GM18502 (cell line): ENCODE results near the gene SLC16A11.
"Not testable (repeated sequence)": the region's sequence is repeated elsewhere in the genome, so short reads cannot be mapped to it uniquely, and the experiment has no call there.

ENCODE experiments used
- ATAC-seq: cut with Tn5 transposase; IDR thresholded peaks from one replicate; pipeline ENCODE4 v1.9.1; 2021; ENCODE audit warnings: mild to moderate bottlenecking; ENCODE audit not compliant: unreplicated experiment, poor library complexity

Gene SLC16A11

DNA sequence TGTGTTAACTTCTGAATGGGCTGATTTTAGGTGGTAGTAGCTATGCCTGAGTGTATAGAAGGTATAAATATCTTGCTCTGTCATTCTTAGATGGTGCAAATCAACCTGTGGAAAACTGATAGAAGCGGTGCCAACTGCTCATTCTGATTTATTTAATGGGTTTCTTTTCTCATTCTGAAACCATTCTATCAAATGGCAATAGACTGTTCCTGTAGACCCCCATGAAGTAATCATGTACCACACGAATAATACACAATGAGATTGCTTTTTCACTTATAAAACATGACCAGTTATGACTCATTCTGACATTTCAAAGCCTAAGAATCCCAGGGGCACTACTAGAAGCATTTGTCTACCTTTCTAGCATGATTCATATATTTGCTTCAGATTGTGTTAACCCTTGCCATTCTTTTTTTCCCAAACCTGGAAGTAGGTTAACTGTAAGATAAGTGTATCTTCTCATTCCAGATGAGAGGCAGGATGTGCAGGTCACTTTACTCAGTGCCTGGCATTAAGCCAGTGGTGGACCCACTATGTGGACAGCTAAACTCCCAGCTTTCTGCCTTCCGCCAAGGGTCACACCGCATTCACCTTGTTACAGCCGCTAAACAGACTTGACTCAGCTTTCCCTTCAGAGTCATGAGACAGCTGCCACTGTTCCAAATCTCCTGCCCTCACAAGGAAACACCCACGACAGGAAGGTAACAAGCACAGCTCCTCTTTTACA, 16.4 kb upstream of the SLC16A11 start:
- no peak for ATAC-seq

DNA sequence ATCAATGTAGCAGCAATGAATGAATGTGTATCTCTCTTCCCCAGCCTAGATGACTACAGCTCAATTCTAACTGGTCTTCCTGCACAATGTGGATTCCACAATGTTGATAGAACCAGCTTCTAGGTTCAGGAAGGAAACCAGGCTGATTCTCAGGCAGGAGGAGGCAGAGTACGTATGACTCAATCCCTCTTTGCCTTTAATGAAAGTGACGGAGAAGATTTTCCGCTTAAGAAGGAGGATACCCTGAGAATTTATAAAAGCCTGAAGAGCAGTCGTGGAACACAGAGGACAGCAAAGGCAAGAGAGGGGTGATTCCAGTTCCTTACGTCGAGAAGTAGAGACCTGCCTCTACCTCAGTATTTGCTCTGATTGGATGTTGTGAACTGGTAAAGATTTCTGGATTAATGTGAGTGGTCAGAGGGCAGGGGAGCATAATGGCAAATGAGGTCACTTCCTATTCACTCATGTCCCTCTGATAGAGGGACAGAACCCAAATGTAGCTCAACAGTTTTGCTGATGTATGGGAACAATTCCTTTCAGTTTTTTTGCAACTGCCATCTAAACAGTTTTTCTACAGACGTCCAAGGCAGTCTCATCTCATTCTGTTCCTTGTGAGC, 15.0 kb upstream of the SLC16A11 start:
- ATAC-seq, result no peak

DNA sequence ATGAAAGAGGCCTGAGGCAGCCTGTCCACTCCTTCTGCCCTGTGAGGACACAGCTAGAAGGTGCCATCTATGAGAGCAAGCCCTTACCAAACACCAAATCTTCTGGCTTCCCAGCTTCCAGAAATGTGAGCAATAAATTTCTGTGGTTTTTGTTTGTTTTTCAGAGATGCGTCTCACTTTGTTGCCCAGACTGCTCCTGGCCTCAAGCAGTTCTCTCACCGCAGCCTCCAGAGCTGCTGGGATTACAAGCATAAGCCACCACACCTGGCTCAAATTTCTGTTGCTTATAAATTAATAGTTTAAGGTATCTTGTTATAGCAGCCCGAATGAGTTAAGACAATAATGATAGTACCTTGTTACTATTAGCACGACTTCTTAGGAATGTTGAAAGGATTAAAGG, 12.5 kb upstream of the SLC16A11 start:
- ATAC-seq, result no peak

DNA sequence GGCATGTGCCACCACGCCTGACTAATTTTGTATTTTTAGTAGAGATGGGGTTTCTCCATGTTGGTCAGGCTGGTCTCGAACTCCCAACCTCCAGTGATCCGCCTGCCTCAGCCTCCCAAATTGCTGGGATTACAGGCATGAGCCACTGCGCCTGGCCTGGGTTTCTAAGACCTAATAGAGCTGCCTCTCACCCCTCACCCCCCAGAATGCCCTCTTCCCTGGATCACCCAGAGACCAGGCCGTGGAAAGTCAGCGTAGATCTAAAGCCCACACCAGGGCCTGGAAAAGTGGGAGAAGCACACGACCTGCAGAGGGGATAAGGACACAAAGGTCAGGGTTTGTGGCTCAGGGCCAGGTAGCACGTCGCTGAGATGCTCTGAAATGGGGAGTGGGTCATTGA, 6.7 kb upstream of the SLC16A11 start:
- not testable (repeated sequence) for ATAC-seq

DNA sequence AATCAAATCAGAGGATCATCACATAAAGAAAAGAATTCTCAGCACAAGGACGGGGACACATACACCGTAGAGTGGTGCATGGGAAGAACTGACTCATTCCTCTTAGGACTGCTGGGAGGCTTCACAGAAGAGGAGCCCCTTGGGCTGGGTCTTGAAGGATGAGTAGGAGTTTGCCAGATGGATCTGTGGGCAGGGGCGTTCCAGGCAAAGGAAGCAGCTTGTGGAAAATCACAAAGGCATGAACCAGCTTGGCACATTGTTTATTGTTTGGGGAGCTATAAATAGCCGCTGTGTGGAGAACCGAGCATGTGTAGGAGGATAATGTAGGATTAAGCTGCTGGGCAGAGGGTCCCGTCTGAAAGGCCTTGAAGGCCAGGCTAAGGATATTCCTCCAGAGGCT, 5.1 kb upstream of the SLC16A11 start:
- ATAC-seq, result no peak

DNA sequence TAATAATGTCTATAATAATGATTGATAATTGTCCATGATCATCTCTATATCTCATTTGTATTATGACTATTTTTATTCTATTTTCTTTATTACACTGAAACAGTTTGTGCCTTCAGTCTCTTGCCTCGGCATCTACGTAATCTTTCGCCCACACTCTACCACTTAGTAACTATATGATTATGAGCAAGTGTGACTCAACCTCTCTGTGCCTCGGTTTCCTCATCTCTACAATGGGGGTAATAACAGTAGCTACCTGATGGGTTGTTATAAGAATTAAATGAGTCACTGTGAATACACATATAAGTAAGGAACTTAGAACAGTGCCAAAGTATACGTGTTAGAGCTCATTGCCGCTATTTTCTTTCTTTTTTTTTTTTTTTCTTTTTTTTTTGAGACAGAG, 3.7 kb upstream of the SLC16A11 start:
- ATAC-seq, result no peak

DNA sequence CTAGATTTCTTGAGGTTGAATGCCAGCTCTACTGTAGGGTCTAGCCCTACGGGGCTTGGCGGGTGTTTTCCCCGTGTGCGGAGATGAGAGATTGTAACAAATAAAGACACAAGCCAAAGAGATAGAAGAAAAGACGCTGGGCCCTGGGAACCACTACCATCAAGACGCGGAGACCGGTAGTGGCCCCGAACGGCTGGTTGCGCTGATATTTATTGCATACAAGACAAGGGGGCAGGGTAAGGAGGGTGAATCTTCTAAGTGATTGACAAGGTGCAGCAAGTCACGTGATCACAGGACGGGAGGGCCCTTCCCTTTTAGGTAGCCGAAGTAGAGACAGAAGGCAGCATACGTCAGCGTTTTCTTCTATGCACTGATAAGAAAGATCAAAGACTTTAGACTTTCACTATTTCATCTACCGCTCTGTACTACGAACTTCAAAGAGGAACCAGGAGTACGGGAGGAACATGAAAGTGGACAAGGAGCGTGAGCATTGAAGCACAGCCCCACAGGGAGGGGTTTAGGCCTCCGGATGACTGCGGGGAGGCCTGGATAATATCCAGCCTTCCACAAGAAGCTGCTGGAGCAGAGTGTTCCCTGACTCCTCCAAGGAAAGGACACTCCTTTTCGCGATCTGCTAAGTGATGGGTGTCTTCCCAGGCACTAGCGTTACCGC, 3.0 kb upstream of the SLC16A11 start:
- not testable (repeated sequence) for ATAC-seq

DNA sequence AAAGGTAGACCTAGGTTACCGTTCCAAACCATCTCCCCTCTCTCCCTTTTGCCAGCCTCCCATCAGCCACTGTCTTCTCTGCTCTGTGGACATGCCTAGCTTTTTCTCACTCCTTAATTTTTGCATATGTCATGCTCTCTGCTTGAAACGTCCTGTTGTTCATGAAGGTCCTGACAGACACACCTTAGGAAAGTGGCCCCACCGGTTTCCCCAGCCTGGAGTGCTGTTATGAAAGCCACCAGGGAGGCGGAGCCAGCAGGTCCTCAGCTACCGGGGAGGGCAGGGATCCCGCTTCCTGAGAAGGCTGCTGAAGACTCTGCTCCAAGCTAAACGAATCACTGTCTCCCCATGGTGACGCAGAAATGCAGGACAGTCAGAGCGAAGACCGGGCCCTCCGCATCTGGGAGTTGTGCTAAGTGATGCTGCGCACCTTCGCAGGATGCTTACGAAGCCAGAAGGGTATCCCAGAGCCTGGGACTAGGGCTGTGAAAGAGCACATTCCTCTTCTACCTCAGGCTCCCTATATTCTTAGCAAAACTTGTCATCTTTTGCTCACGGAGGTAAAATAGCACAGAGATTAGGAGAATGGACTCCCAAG, 2.3 kb upstream of the SLC16A11 start:
- no peak for ATAC-seq

DNA sequence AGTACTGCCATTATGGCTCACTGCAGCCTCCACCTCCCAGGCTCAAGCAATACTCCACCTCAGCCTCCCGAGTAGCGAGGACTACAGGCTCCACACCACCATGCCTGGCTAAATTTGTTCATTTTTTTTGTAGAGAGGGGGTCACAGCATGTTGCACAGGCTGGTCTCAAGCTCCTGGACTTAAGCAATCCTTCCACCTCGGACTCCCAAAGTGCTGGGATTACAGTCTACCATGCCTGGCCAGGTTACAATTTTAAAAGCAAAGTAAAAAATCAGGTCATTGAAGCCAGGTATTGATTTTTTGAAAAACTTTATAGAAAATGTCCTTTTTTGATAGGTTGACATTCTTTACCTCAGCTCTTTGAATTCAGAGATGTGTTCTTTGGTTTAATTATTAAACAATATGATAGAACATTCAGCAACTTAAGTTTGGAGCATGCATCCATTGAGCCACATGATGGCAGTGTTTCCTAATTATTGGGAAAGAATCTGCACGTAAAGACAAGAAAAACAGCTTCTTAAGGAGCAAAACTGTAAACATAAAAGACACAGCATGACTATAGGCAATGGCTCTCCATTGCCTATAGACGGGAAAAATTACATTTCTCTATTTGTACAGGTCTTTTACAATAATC, 1.7 kb upstream of the SLC16A11 start:
- ATAC-seq, result no peak

DNA sequence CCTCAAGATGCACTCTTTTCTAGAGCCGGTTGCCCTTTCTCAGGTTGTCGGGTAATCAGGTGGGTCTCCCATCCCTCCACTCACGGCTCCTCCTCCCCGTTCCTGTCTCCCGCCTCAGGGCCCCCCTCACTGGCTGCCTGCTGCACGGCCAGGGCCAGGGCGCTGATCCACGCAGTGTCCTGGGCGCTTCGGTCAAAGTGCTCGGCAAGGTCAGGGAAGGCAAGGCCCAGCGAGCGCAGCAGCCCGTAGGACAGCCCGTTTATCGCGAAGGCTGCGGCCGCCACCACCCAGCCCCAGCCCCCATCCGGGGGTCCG, 753 bp downstream of the SLC16A11 start:
- no peak for ATAC-seq

DNA sequence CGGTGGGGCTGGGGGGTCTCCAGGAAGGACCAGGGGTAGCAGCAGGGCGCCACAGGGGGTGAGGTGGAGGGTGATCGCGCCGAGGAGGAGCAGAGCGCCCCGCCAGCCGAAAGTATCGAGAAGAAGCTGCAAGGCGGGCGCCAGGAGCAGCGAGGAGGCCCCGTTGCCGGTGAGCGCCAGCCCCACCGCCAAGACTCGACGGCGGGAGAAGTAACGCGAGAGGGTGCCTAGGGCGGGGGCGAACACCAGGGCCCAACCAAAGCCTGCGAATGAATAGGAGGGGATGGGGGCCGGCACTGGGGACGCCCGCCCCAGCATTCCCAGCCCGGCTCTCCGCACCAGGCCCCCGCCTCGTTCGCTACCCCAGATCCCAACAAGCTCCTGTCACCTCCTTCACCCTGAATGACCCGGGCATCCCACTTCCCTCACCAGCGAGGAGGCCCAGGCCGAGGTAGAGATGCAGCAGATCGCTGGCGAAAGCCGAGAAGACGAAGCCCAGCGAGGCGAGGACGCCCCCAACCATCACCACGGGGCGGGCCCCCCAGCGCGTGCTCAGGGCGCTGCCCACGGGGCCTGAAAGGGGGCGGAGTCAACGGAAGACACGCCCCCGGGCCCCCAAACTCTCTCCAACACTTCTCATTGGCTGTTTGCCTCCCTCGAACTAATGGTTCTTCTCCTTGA, 1.3 kb downstream of the SLC16A11 start:
- no peak for ATAC-seq

DNA sequence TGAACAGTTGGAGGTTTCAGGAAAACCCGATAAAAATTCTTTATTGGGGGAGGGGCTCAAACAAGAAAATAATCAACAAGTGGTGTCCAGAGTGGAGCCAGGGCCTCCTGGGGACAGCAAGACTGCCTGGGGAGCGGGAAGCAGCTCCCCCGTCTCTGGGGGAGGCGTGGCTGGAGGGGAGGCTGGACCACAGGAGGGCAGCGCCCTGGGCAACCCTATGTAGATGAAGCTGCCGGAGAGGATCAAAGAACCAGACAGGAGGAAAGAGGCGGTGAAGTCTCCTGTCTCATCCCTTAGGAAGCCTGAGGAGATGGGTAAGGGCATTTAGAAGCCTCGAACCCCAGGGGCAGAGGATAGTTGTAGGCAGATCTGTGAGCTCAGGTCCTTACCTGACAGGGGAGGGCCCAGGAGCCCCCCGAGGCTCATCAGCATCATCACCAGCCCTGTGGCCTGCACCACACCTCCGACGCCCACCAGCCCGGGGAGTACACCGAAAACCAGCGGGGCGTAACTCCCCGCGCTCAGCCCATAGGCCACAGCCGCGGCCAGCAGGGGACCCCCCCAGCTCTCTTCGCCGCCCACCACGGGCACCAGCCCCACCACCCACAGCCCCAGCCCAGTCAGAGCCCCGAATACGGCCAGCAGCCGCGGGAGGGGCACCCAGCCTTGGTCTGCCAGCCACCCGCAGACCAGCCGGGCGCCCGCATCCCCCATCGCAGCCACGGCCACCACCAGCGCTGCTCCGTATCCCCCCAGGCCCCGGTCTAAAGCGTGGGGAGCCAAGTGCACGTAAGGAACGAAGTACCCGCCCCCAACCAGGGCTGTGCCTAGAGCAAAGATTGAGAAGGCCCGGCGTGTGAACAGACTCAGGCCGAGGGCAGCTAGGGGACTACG, 2.0 kb downstream of the SLC16A11 start:
- no peak for ATAC-seq

DNA sequence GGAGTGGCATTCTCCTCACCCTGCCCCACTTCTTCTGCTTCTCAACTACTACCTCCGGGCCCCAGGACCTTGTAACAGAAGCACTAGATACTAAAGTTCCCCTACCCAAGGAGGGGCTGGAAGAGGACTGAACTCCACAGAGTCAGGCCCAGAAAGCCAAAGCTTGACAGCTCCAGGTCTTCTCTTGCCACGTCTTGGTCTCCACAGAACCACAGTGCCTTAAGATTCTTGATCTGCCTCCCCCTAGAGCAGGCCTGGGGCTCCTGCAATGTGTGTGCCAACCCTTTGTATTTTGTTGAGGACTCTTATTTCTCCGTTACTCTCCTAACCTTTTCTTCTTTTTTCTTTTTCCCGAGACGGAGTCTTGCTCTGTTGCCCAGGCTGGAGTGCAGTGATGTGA, 4.1 kb downstream of the SLC16A11 start:
- ATAC-seq, result no peak

DNA sequence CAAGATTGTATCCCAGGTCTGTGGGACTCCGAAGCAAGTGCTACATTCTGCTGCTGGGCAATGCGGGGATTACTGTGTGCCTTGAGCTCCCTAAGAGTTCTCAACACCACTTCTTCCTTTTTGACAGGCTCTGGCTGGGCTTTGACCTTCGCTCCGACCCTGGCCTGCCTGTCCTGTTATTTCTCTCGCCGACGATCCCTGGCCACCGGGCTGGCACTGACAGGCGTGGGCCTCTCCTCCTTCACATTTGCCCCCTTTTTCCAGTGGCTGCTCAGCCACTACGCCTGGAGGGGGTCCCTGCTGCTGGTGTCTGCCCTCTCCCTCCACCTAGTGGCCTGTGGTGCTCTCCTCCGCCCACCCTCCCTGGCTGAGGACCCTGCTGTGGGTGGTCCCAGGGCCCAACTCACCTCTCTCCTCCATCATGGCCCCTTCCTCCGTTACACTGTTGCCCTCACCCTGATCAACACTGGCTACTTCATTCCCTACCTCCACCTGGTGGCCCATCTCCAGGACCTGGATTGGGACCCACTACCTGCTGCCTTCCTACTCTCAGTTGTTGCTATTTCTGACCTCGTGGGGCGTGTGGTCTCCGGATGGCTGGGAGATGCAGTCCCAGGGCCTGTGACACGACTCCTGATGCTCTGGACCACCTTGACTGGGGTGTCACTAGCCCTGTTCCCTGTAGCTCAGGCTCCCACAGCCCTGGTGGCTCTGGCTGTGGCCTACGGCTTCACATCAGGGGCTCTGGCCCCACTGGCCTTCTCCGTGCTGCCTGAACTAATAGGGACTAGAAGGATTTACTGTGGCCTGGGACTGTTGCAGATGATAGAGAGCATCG, 5.6 kb downstream of the SLC16A11 start:
- ATAC-seq, result no peak

DNA sequence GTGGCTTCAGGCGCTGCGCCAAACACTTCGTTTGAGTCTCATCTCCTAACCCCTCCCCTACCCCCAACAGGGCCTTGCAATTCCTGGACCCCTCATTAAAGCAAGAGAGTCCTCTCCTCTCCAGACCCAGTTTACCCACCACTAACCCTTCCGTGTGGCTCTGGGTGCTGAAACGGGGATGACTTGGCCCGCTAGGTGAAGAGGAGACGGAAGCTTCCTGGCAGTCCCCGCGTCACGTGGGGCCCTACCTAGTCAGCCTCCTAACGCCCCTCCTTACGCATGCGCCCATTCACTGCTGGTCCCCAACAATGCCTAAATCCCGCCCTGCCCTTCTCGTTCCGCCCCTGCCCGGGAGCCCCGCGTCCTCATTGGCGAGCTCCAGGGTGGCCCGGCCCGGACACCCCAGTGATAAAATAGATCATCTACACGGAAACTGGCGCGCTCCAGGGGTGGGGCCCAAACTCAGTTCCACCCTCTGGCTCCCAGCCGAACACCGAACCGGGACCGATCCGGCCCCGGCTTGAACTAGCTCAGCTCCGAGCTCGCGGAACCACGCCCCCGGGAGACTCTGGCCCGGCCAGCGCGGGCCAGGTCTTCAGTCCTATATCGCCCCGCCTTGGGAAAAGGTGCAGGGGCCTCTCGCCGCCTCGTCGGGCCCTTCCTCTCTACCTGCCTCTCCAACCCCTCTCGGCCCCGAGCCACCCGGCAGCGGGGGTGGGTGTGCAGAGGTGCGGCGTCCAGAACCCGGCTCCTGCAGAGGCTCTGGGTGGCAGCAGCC, 8.1 kb downstream of the SLC16A11 start, which contains the start of gene SLC16A13:
Gene SLC16A13 (plus strand): TSS at position 425 of the 778 bp plus-strand sequence. CDS start 368 bp downstream, outside the sequence.
- peak; percentile 87 for ATAC-seq

DNA sequence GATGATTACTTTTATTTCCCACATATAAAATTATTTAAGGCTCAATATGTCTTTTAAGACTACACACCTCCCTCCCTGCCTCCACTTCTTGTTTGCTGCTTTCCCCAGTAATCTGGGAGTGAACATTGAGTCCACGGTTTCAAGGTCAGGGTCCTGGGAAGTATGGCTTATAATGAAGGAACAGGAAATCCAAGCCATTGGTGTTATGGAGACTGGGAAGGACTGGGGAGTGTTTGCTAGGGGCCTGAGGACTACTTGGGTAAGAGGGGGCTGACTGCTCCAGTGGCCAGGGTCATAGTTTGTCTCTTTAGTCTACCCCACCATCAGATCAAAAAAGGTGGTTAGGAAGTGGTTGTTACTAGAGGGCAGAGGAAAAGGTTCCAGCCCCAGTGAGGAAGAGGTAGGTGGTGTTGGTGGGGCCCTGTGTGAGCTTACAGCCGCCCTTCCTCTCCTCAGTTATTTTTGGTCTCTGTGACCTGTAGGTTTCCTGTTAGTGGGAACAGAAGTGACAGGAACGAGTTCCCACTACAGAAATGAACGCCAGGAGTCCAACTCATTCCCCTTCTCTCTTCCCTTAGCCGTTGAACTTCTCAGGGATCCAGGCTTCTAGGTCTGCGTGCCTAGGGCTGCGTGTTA, 8.8 kb downstream of the SLC16A11 start:
- peak; percentile 22 for ATAC-seq

DNA sequence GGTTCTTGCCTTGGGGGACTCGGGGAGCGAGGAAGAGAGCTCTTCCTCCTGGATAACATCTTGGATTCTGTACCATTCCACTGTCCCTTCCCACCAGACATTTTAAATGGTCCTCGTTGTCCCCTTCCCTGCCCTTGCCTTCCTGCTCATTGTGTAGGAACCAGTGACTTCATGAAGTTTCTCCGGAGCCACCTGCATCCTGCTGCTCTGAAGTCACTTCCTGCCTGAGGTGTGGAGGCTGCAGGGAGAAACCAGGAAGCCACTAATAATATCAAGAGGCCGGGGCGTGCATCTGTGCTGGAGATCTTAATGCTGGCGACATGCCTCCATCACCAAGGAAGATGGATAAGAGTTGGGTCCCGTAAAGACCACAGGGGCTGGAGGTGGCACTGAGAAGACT, 14.2 kb downstream of the SLC16A11 start:
- ATAC-seq, result no peak
